IMR-90 (cell line): ENCODE results near the gene TRIM24.

Source experiments
- CTCF ChIP-seq: conservative IDR thresholded peaks from 2 replicates; pipeline ENCODE4 v1.5.1; 2012; ENCODE audit warnings: mild to moderate bottlenecking, low read depth, low read length, improper control_type of control experiment
- MXI1 ChIP-seq: IDR thresholded peaks from 2 replicates; pipeline ENCODE4 v1.6.1; 2012; ENCODE audit warnings: low read depth, mild to moderate bottlenecking, low read length, moderate library complexity, borderline replicate concordance
- POLR2A ChIP-seq: IDR thresholded peaks from 2 replicates; pipeline ENCODE4 v1.6.1; 2012; ENCODE audit warnings: mild to moderate bottlenecking, low read depth, low read length
- RAD21 ChIP-seq: IDR thresholded peaks from 2 replicates; pipeline ENCODE4 v1.6.1; 2012; ENCODE audit warnings: low read length, improper control_type of control experiment
- USF2 ChIP-seq: fragments of 150-350 bp; IDR thresholded peaks from 2 replicates; pipeline ENCODE4 v1.6.1; 2017; ENCODE audit warnings: mild to moderate bottlenecking, antibody characterized with exemption, low read length, low read depth

GRCh38 chr7:138493535-138493934 lies 33.5 kb downstream of the TRIM24 start:
- no peak for TF ChIP-seq RAD21
- TF ChIP-seq USF2: no peak
- no peak for TF ChIP-seq MXI1
- no peak for TF ChIP-seq CTCF
- TF ChIP-seq POLR2A: no peak
